Stomach (tissue), 9 donors: ENCODE measurements around the gene DISC1. TPM values are rescaled to one million over a fixed set of nuclear protein-coding genes. Genes with fewer than 3 reads are reported as not detected.

ENCODE experiments used
- DNase-seq, 2 donors: peaks; one replicate each; pipeline versions ENCODE4 v3.0.0 to v3.0.0-alpha.2; 2013 to 2019
- H3K27ac ChIP-seq, 5 donors: fragments of 200-600 bp in 4 of 5; sonication (generic) in 4 of 5; one replicate each; pipeline ENCODE4 v1.5.1; 2013 to 2019; ENCODE audit warnings: mild to moderate bottlenecking in 1 of 5, moderate library complexity in 1 of 5
- H3K27me3 ChIP-seq, 3 donors: fragments of 200-600 bp; sonication (generic); one replicate each; pipeline ENCODE4 v1.5.1; 2017 to 2019; ENCODE audit warnings: mixed run types in 1 of 3
- H3K36me3 ChIP-seq, 4 donors: fragments of 200-600 bp; sonication (generic); 1 replicate in 3 of 4; 2 replicates in 1 of 4; pipeline ENCODE4 v1.5.1; 2016 to 2019
- H3K4me1 ChIP-seq, 4 donors: fragments of 200-600 bp; sonication (generic); one replicate each; pipeline ENCODE4 v1.5.1; 2016 to 2019
- H3K4me3 ChIP-seq, 4 donors: fragments of 200-600 bp; sonication (generic) in 3 of 4; one replicate each; pipeline ENCODE4 v1.5.1; 2016 to 2019; ENCODE audit warnings: mild to moderate bottlenecking in 1 of 4
- H3K9me3 ChIP-seq, 4 donors: fragments of 200-600 bp; sonication (generic); one replicate each; pipeline ENCODE4 v1.5.1; 2016 to 2019
- CTCF ChIP-seq, 7 experiments: fragments of 450-650 bp in 4 of 7; fragments of 200-600 bp in 3 of 7; sonication (generic) in 3 of 7; IDR thresholded peaks; one replicate each; pipeline ENCODE4 v1.5.1; 2016 to 2019; ENCODE audit warnings: antibody characterized with exemption in 7 of 7, control low read depth in 2 of 7, mild to moderate bottlenecking in 1 of 7
- EP300 ChIP-seq: sonication (generic); formaldehyde crosslinking; IDR thresholded peaks from one replicate; pipeline ENCODE4 v1.6.1; 2017; ENCODE audit warnings: antibody characterized with exemption
- POLR2A ChIP-seq, 4 donors: fragments of 450-650 bp; IDR thresholded peaks; one replicate each; pipeline ENCODE4 v1.6.1; 2016; ENCODE audit warnings: antibody characterized with exemption in 4 of 4, control low read depth in 2 of 4, mild to moderate bottlenecking in 1 of 4, moderate library complexity in 1 of 4
- POLR2AphosphoS5 ChIP-seq, 3 donors: sonication (generic); formaldehyde crosslinking; IDR thresholded peaks; one replicate each; pipeline ENCODE4 v1.6.1; 2016; ENCODE audit warnings: antibody characterized with exemption in 3 of 3
- WGBS, 5 donors: extraction: QIAGEN DNeasy Blood & Tissue Kit in 3 of 5; methylation state at CpG; one replicate each; pipeline versions ENCODE4 v1.1.5 to v1.1.7; 2013 to 2018; 5-methylcytosine and 5-hydroxymethylcytosine counted together
- intact Hi-C: fragments of 100-400 bp; cut with DNase I; formaldehyde crosslinking; loops from one replicate; pipeline ENCODE4 v1.15.1; 2023; ENCODE audit warnings: low total_unique reads
- polyA plus RNA-seq, 3 donors: library from polyadenylated mRNA; stranded (reverse); fragments of 200-250 nt; gene quantifications; one replicate each; pipeline ENCODE4 v1.2.3, GENCODE V29; 2013
- total RNA-seq, 5 donors: library from RNA; depleted of rRNA; stranded (reverse); fragments of >200 nt; gene quantifications; one replicate each; pipeline versions ENCODE4 v1.1.0 to v1.2.3, GENCODE V29; 2014 to 2016
- donor health status: healthy with polysubstance abuse.
- donor health status: Bipolar disorder and iron deficiency.
- donor health status: healthy.

DISC1 gene
- total and polyA plus RNA-seq, 8 donors, result 0.43 to 29.8 (median 1.6) TPM

- no peaks in the 10 kb centered on the region for H3K36me3 ChIP-seq
- 87 to 96% (median 92%) methylated on average over 4 of the region's 4 CpGs for WGBS, 5 donors
- intact Hi-C loops, result no loop called here
Measured at GRCh38 chr1:232049335-232049734, 422.7 kb downstream of the DISC1 start.

GRCh38 chr1:232057217-232057895 lies 430.8 kb downstream of the DISC1 start:
- no peak overlapping the region for H3K4me3 ChIP-seq
- no peak for DNase-seq
- TF ChIP-seq CTCF (IDR thresholded peaks at IDR 0.05) (no peak), POLR2A (IDR thresholded peaks at IDR 0.05) (no peak), POLR2AphosphoS5 (IDR thresholded peaks at IDR 0.05) (no peak), EP300 (no peak)
- peaks cover 5 to 30% (median 8%) of the 10 kb centered on the region in 4 donors for H3K4me1 ChIP-seq
- H3K9me3 ChIP-seq, result peaks cover 0 to 4% (median 0%) of the 10 kb centered on the region in 4 donors
- peaks cover 0 to 15% (median 10%) of the 10 kb centered on the region in 3 donors for H3K27me3 ChIP-seq
- no peak overlapping the region for H3K27ac ChIP-seq
- 33 to 53% (median 37%) methylated on average over 10 of the region's 10 CpGs for WGBS, 5 donors
- intact Hi-C loops, result no loop called here
- H3K36me3 ChIP-seq, result no peaks in the 10 kb centered on the region

More at GRCh38 chr1:232049335-232049734, 422.7 kb downstream of the DISC1 start:
- no peak for TF ChIP-seq EP300
- no peak for TF ChIP-seq POLR2A (IDR thresholded peaks at IDR 0.05)
- no peak for TF ChIP-seq POLR2AphosphoS5 (IDR thresholded peaks at IDR 0.05)
- no peak for TF ChIP-seq CTCF (IDR thresholded peaks at IDR 0.05)
- Histone ChIP-seq H3K4me3 (no peak overlapping the region), H3K9me3 (peaks cover 0 to 4% (median 0%) of the 10 kb centered on the region in 4 donors), H3K4me1 (no peaks in the 10 kb centered on the region), H3K27me3 (peaks cover 0 to 10% (median 4%) of the 10 kb centered on the region in 3 donors), H3K27ac (no peak overlapping the region)
- DNase-seq, result no peak

- no peak overlapping the region for H3K4me3 ChIP-seq
- H3K27me3 ChIP-seq, result peaks cover 0 to 15% (median 14%) of the 10 kb centered on the region in 3 donors
- 28 to 71% (median 40%) methylated on average over 1 of the region's 1 CpG for WGBS, 5 donors
- H3K27ac ChIP-seq, result no peak overlapping the region
- no peaks in the 10 kb centered on the region for H3K36me3 ChIP-seq
- TF ChIP-seq POLR2AphosphoS5 (IDR thresholded peaks at IDR 0.05) (peak in 2 of 3 donors; percentile 32 to 63), POLR2A (IDR thresholded peaks at IDR 0.05) (no peak)
- H3K9me3 ChIP-seq, result peaks cover 0 to 4% (median 0%) of the 10 kb centered on the region in 4 donors
- DNase-seq, result peak in 1 of 2 donors; percentile 39
- intact Hi-C loops, result no loop called here
- H3K4me1 ChIP-seq, result peaks cover 5 to 30% (median 8%) of the 10 kb centered on the region in 4 donors
Measured at GRCh38 chr1:232057896-232058274, 431.3 kb downstream of the DISC1 start.

GRCh38 chr1:232059726-232060374 lies 433.3 kb downstream of the DISC1 start:
- Histone ChIP-seq H3K4me3 (no peak overlapping the region), H3K9me3 (no peaks in the 10 kb centered on the region), H3K36me3 (no peaks in the 10 kb centered on the region), H3K4me1 (peaks cover 5 to 30% (median 8%) of the 10 kb centered on the region in 4 donors), H3K27ac (no peak overlapping the region), H3K27me3 (peaks cover 0 to 17% (median 11%) of the 10 kb centered on the region in 3 donors)
- WGBS, 5 donors, result 34 to 60% (median 41%) methylated on average over 8 of the region's 8 CpGs
- peak in 1 of 2 donors; percentile 20 for DNase-seq
- intact Hi-C loops, result no loop called here
- no peak for TF ChIP-seq CTCF (IDR thresholded peaks at IDR 0.05)
- no peak for TF ChIP-seq EP300
- no peak for TF ChIP-seq POLR2AphosphoS5 (IDR thresholded peaks at IDR 0.05)
- no peak for TF ChIP-seq POLR2A (IDR thresholded peaks at IDR 0.05)
